GM23338 (cell line): ENCODE data around the gene KIRREL3. TPM values are rescaled to one million over a fixed set of nuclear protein-coding genes. Genes with fewer than 3 reads are reported as not detected.

Experiments
- ATAC-seq: fragments of 200-7000 bp; cut with Tn5 transposase; 3 replicates; pipeline ENCODE4 v1.9.1; 2020
- DNase-seq: peaks from one replicate; pipeline ENCODE4 v3.0.0-alpha.2; 2015; ENCODE audit warnings: low spot score
- H2AFZ ChIP-seq: fragments of 200-600 bp; sonication (generic); 2 replicates; pipeline ENCODE4 v1.8.0; 2016; ENCODE audit warnings: antibody characterized with exemption, mild to moderate bottlenecking, moderate library complexity
- H3F3A ChIP-seq: fragments of 200-600 bp; sonication (generic); replicated peaks from 2 replicates; pipeline ENCODE4 v1.8.0; 2017; ENCODE audit warnings: antibody characterized with exemption, mixed run types, low read depth
- H3K27ac ChIP-seq: fragments of 200-600 bp; sonication (generic); 2 replicates; pipeline ENCODE4 v1.6.1; 2016; ENCODE audit warnings: low read depth
- H3K27me3 ChIP-seq: fragments of 200-600 bp; sonication (generic); 2 replicates; pipeline ENCODE4 v1.8.0; 2016; ENCODE audit warnings: mild to moderate bottlenecking, mixed run types, moderate library complexity; ENCODE audit not compliant: insufficient read depth
- H3K36me3 ChIP-seq: fragments of 200-600 bp; sonication (generic); 2 replicates; pipeline ENCODE4 v1.8.0; 2016; ENCODE audit warnings: mild to moderate bottlenecking; ENCODE audit not compliant: insufficient read depth
- H3K4me1 ChIP-seq: fragments of 200-600 bp; sonication (generic); 2 replicates; pipeline ENCODE4 v1.8.0; 2016; ENCODE audit warnings: mild to moderate bottlenecking, moderate library complexity; ENCODE audit not compliant: insufficient read depth
- H3K4me2 ChIP-seq: fragments of 200-600 bp; sonication (generic); 2 replicates; pipeline ENCODE4 v1.7.1; 2017; ENCODE audit warnings: mixed run types
- H3K4me3 ChIP-seq: fragments of 200-600 bp; sonication (generic); 2 replicates; pipeline ENCODE4 v1.6.1; 2016; ENCODE audit warnings: mixed run types
- H3K79me2 ChIP-seq: fragments of 200-600 bp; sonication (generic); replicated peaks from 2 replicates; pipeline ENCODE4 v1.8.0; 2017; ENCODE audit warnings: mild to moderate bottlenecking; ENCODE audit not compliant: insufficient read depth
- H3K9me2 ChIP-seq: fragments of 200-600 bp; sonication (generic); 2 replicates; pipeline ENCODE4 v1.8.0; 2017; ENCODE audit not compliant: insufficient read depth
- H4K20me1 ChIP-seq: fragments of 200-600 bp; sonication (generic); replicated peaks from 2 replicates; pipeline ENCODE4 v1.8.0; 2017; ENCODE audit warnings: mild to moderate bottlenecking; ENCODE audit not compliant: insufficient read depth
- H3K27ac Mint-ChIP-seq: 2 replicates; pipeline ENCODE4 v1.8.0; 2020; ENCODE audit warnings: inconsistent platforms, mild to moderate bottlenecking, moderate library complexity, mixed read lengths
- H3K27me3 Mint-ChIP-seq: 3 replicates; pipeline ENCODE4 v1.8.0; 2022; ENCODE audit warnings: low read depth, mild to moderate bottlenecking, moderate library complexity, mixed read lengths, inconsistent platforms; ENCODE audit not compliant: insufficient read depth, poor library complexity
- H3K36me3 Mint-ChIP-seq: 3 replicates; pipeline ENCODE4 v1.8.0; 2021; ENCODE audit warnings: low read depth, mild to moderate bottlenecking, inconsistent platforms, moderate library complexity, mixed read lengths
- H3K4me1 Mint-ChIP-seq: 3 replicates; pipeline ENCODE4 v1.8.0; 2020; ENCODE audit warnings: mild to moderate bottlenecking, inconsistent platforms, mixed read lengths
- H3K4me3 Mint-ChIP-seq: 3 replicates; pipeline ENCODE4 v1.8.0; 2021; ENCODE audit warnings: moderate library complexity, mild to moderate bottlenecking, inconsistent platforms, mixed read lengths
- H3K9me3 Mint-ChIP-seq: 3 replicates; pipeline ENCODE4 v1.8.0; 2020; ENCODE audit warnings: moderate library complexity, mild to moderate bottlenecking, inconsistent platforms, mixed read lengths
- CREB1 ChIP-seq: fragments of 250-450 bp; sonication (Bioruptor Pico); IDR thresholded peaks from 2 replicates; pipeline ENCODE4 v1.5.0; 2020; ENCODE audit warnings: low read depth, mild to moderate bottlenecking, moderate library complexity
- CTCF ChIP-seq, 2 experiments: fragments of 200-600 bp in 1 of 2; sonication (generic) in 1 of 2; conservative IDR thresholded peaks; 2 replicates each; pipeline versions ENCODE4 v1.5.1 to v1.6.1; 2016 to 2017; ENCODE audit warnings: antibody characterized with exemption in 2 of 2, low read depth in 2 of 2, mild to moderate bottlenecking in 2 of 2, moderate library complexity in 1 of 2
- ETS1 ChIP-seq: IDR thresholded peaks from 2 replicates; pipeline ENCODE4 v1.6.1; 2016; ENCODE audit warnings: antibody characterized with exemption
- EZH2 ChIP-seq: fragments of 200-600 bp; sonication (generic); IDR thresholded peaks from one replicate; pipeline ENCODE4 v1.8.0; 2017; ENCODE audit warnings: antibody characterized with exemption, mild to moderate bottlenecking, low read depth; ENCODE audit not compliant: unreplicated experiment
- EZH2phosphoT487 ChIP-seq: fragments of 200-600 bp; sonication (generic); IDR thresholded peaks from one replicate; pipeline ENCODE4 v1.8.1; 2018; ENCODE audit warnings: antibody characterized with exemption; ENCODE audit not compliant: unreplicated experiment
- JUNB ChIP-seq: IDR thresholded peaks from one replicate; pipeline ENCODE4 v1.6.1; 2016; ENCODE audit warnings: antibody characterized with exemption; ENCODE audit not compliant: unreplicated experiment
- NANOG ChIP-seq: IDR thresholded peaks from 2 replicates; pipeline ENCODE4 v1.6.1; 2016; ENCODE audit warnings: antibody characterized with exemption, borderline replicate concordance
- POLR2AphosphoS5 ChIP-seq: IDR thresholded peaks from 2 replicates; pipeline ENCODE4 v1.6.1; 2016; ENCODE audit warnings: antibody characterized with exemption, low read depth
- REST ChIP-seq: IDR thresholded peaks from one replicate; pipeline ENCODE4 v1.6.1; 2018; ENCODE audit warnings: antibody characterized with exemption; ENCODE audit not compliant: unreplicated experiment
- STAT1 ChIP-seq: IDR thresholded peaks from one replicate; pipeline ENCODE4 v1.6.1; 2016; ENCODE audit warnings: antibody characterized with exemption; ENCODE audit not compliant: unreplicated experiment
- ZNF114 ChIP-seq: fragments of 250-450 bp; sonication (Bioruptor Pico); IDR thresholded peaks from 2 replicates; pipeline ENCODE4 v1.5.0; 2020; ENCODE audit warnings: mild to moderate bottlenecking, moderate library complexity
- ZNF331 ChIP-seq: fragments of 250-450 bp; sonication (Bioruptor Pico); IDR thresholded peaks from 2 replicates; pipeline ENCODE4 v1.5.0; 2020; ENCODE audit warnings: low read depth, mild to moderate bottlenecking, moderate library complexity
- ZNF462 ChIP-seq: fragments of 250-450 bp; sonication (Bioruptor Pico); IDR thresholded peaks from 2 replicates; pipeline ENCODE4 v1.5.0; 2020; ENCODE audit warnings: mild to moderate bottlenecking, moderate library complexity
- polyA plus RNA-seq: library from polyadenylated mRNA; unstranded; fragments of >200 nt; fragmentation: Nextera tagmentation; extraction: Ambion mirVana; gene quantifications from 2 replicates; pipeline ENCODE4 v1.2.1, GENCODE V29; 2016
- total RNA-seq: library from RNA; depleted of rRNA; stranded (reverse); fragments of >200 nt; shearing (Covaris generic); gene quantifications from 2 replicates; pipeline ENCODE4 v1.2.3, GENCODE V29; 2014

KIRREL3 gene
- total and polyA plus RNA-seq, 2 experiments from 2014 or later: 0.13 to 1.5 TPM

GRCh38 chr11:126829716-126830115 is 170.9 kb downstream of the KIRREL3 start:
- Mint-ChIP-seq H3K27ac (no peak overlapping the region), H3K4me3 (no peak overlapping the region), H3K36me3 (no peaks in the 10 kb centered on the region), H3K4me1 (peaks cover 27% of the 10 kb centered on the region), H3K27me3 (no peaks in the 10 kb centered on the region), H3K9me3 (no peaks in the 10 kb centered on the region)
- Histone ChIP-seq H4K20me1 (no peaks in the 10 kb centered on the region), H3K27me3 (no peaks in the 10 kb centered on the region), H3K4me2 (no peak overlapping the region), H3K4me1 (peaks cover 11% of the 10 kb centered on the region; the same call in 1 of the 2 replicates), H3K79me2 (no peaks in the 10 kb centered on the region), H2AFZ (no peak overlapping the region), H3F3A (no peaks in the 10 kb centered on the region), H3K4me3 (no peak overlapping the region), H3K27ac (no peak overlapping the region), H3K36me3 (no peaks in the 10 kb centered on the region; the same call in 1 of the 2 replicates), H3K9me2 (no peaks in the 10 kb centered on the region)
- ATAC-seq (no peak), DNase-seq (no peak)
- TF ChIP-seq EZH2 (no peak), CREB1 (CRISPR knock-in tag) (no peak), ETS1 (no peak), STAT1 (no peak), POLR2AphosphoS5 (no peak), ZNF331 (CRISPR knock-in tag) (no peak), REST (no peak), CTCF (conservative IDR thresholded peaks at IDR 0.05; ENCODE audit: low read depth in 2 of 2) (no peak), ZNF462 (CRISPR knock-in tag) (no peak), ZNF114 (no peak), EZH2phosphoT487 (no peak), NANOG (no peak), JUNB (no peak)
